Measurements from ENCODE around the gene RALBP1.

DNA sequence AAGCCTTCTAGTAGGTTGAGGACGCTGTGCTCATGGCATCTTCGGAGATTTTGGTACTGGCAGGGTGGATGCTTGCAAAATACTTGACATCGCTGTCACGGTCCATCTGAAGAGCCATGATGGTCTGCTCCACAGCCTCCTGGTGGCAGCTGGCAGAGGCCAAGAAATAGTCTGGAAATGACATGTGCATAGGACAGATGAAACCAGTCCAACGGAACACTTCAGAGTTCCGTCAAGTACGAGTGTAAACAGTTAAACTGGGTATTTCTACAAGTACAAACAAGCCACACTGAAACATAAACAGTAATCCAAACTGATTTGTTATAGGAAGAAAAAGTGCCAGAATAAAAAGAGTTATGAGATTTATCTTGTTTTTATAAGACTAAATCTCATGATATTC is 72.5 kb downstream of the RALBP1 start:
- TF ChIP-seq, protein P1, sequence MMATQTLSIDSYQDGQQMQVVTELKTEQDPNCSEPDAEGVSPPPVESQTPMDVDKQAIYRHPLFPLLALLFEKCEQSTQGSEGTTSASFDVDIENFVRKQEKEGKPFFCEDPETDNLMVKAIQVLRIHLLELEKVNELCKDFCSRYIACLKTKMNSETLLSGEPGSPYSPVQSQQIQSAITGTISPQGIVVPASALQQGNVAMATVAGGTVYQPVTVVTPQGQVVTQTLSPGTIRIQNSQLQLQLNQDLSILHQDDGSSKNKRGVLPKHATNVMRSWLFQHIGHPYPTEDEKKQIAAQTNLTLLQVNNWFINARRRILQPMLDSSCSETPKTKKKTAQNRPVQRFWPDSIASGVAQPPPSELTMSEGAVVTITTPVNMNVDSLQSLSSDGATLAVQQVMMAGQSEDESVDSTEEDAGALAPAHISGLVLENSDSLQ (IDR thresholded peaks at IDR 0.05), result no peak
- no peak for TF ChIP-seq SUZ12 (IDR thresholded peaks at IDR 0.05)
- no peak for TF ChIP-seq FOXM1 (IDR thresholded peaks at IDR 0.05; ENCODE audit: borderline replicate concordance)
- no peak for TF ChIP-seq SP1 (IDR thresholded peaks at IDR 0.05)
- TF ChIP-seq ELF4 (IDR thresholded peaks at IDR 0.05), result no peak
